Spleen (tissue), 11 donors: ENCODE results near the gene MXRA7. TPM values are rescaled to one million over a fixed set of nuclear protein-coding genes. Genes with fewer than 3 reads are reported as not detected.

Experiments used
- DNase-seq: peaks from one replicate; pipeline ENCODE4 v3.0.0-alpha.2; 2020
- H3K27ac ChIP-seq, 8 donors: fragments of 200-600 bp; sonication (generic) in 7 of 8; 1 replicate in 4 of 8; 2 replicates in 4 of 8; pipeline versions ENCODE4 v1.5.0 to v1.8.0; 2016 to 2021; ENCODE audit warnings: inconsistent platforms in 4 of 8, mild to moderate bottlenecking in 4 of 8, moderate library complexity in 1 of 8
- H3K27me3 ChIP-seq, 7 donors: fragments of 200-600 bp; sonication (generic) in 6 of 7; replicated peaks in 1 of 7; 1 replicate in 4 of 7; 2 replicates in 3 of 7; pipeline versions ENCODE4 v1.5.0 to v1.8.0; 2016 to 2021; ENCODE audit warnings: inconsistent platforms in 3 of 7, mild to moderate bottlenecking in 1 of 7
- H3K36me3 ChIP-seq, 6 donors: fragments of 200-600 bp; sonication (generic) in 5 of 6; 1 replicate in 4 of 6; 2 replicates in 2 of 6; pipeline versions ENCODE4 v1.5.0 to v1.8.0; 2016 to 2021; ENCODE audit warnings: inconsistent platforms in 2 of 6
- H3K4me1 ChIP-seq, 6 donors: fragments of 200-600 bp; sonication (generic) in 5 of 6; 1 replicate in 3 of 6; 2 replicates in 3 of 6; pipeline versions ENCODE4 v1.5.0 to v1.8.0; 2016 to 2021; ENCODE audit warnings: inconsistent platforms in 3 of 6
- H3K4me3 ChIP-seq, 8 donors: fragments of 200-600 bp; sonication (generic) in 7 of 8; 1 replicate in 4 of 8; 2 replicates in 4 of 8; pipeline versions ENCODE4 v1.5.0 to v1.8.0; 2016 to 2021; ENCODE audit warnings: inconsistent platforms in 4 of 8, mild to moderate bottlenecking in 4 of 8, moderate library complexity in 2 of 8
- H3K9me3 ChIP-seq, 8 donors: fragments of 200-600 bp; sonication (generic) in 7 of 8; 1 replicate in 4 of 8; 2 replicates in 4 of 8; pipeline versions ENCODE4 v1.5.0 to v1.8.0; 2016 to 2021; ENCODE audit warnings: inconsistent platforms in 4 of 8
- POLR2A ChIP-seq, 3 donors: fragments of 450-650 bp; IDR thresholded peaks; one replicate each; pipeline ENCODE4 v1.5.1; 2017; ENCODE audit warnings: antibody characterized with exemption in 3 of 3, mild to moderate bottlenecking in 1 of 3
- POLR2AphosphoS5 ChIP-seq, 3 donors: sonication (generic); formaldehyde crosslinking; IDR thresholded peaks; one replicate each; pipeline ENCODE4 v1.5.1; 2017; ENCODE audit warnings: antibody characterized with exemption in 3 of 3
- WGBS, 5 donors: extraction: QIAGEN DNeasy Blood & Tissue Kit in 3 of 5; methylation state at CpG; one replicate each; pipeline versions ENCODE4 v1.1.5 to v1.1.7; 2013 to 2018; 5-methylcytosine and 5-hydroxymethylcytosine counted together
- intact Hi-C: fragments of 100-400 bp; cut with DNase I; formaldehyde crosslinking; loops from one replicate; pipeline ENCODE4 v1.15.0; 2023; ENCODE audit warnings: low total_unique reads
- polyA plus RNA-seq, 3 donors: library from polyadenylated mRNA; stranded (reverse); fragments of 200-250 nt; gene quantifications; one replicate each; pipeline ENCODE4 v1.2.1, GENCODE V29; 2013
- total RNA-seq, 7 donors: library from RNA; depleted of rRNA in 3 of 7; stranded (reverse); fragments of >200 nt in 3 of 7; fragmentation: NEBNext Ultra II Directional in 4 of 7; extraction: Animal tissue kit (Norgen Biotek cat#: 25700) in 4 of 7; gene quantifications; one replicate each; pipeline versions ENCODE4 v1.1.0 to v1.2.1, GENCODE V29; 2016 to 2021
- TF ChIP-seq, protein P1 (sequence below), 11 experiments: fragments of 200-600 bp in 7 of 11; fragments of 450-650 bp in 4 of 11; sonication (generic) in 4 of 11; IDR thresholded peaks in 8 of 11; conservative IDR thresholded peaks in 3 of 11; 1 replicate in 7 of 11; 2 replicates in 4 of 11; pipeline versions ENCODE4 v1.4.0 to v1.8.0; 2016 to 2021; ENCODE audit warnings: antibody characterized with exemption in 11 of 11, inconsistent platforms in 4 of 11, mild to moderate bottlenecking in 1 of 11
- donor health status: healthy with polysubstance abuse.
- donor health status: DM: no; HTN: no; CAD: no; lungs with moderate emphysema.
- donor health status: DM: no; HTN: no; CAD: no.
- donor health status: Bipolar disorder and iron deficiency.
- donor health status: healthy.
- donor health status: DM: no; HTN: no; CAD: no.
- donor health status: DM: yes; HTN: yes; CAD: no.

The MXRA7 gene
- total and polyA plus RNA-seq, 10 donors = 37.8 to 172 (median 117) TPM

DNA sequence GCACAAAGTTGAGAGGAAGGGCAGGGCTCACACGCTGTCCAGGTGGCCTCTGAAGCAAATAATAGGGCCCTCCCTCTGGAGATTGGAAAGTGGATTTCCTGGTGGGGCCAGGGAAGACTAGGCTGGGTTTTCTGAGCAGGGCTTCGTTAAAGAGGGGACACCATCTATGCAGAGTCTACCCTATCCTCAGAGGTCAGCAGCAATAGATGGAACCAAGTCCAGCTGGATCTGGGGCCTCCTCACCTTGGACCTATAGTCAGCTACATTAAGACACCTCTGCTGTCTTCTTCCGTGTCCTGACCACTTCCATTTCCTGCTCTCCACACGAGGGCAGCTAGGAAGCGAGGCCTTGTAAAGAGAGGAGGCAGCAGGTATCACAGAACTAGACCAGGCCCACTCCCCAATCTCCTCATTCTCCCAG is 52.5 kb downstream of the MXRA7 start:
- DNase-seq = no peak
- peaks cover 0 to 9% (median 0%) of the 10 kb centered on the region in 7 donors for H3K27me3 ChIP-seq
- H3K27ac ChIP-seq = peak overlapping the region in 2 of 8 donors; percentile 13 to 45
- H3K4me3 ChIP-seq = no peak overlapping the region
- WGBS, 5 donors = 42 to 64% (median 49%) methylated on average over 4 to 5 of the region's 5 CpGs
- no peaks in the 10 kb centered on the region for H3K36me3 ChIP-seq
- no peaks in the 10 kb centered on the region for H3K9me3 ChIP-seq
- H3K4me1 ChIP-seq = peaks cover 4 to 37% (median 28%) of the 10 kb centered on the region in 6 donors
- TF ChIP-seq, protein P1, sequence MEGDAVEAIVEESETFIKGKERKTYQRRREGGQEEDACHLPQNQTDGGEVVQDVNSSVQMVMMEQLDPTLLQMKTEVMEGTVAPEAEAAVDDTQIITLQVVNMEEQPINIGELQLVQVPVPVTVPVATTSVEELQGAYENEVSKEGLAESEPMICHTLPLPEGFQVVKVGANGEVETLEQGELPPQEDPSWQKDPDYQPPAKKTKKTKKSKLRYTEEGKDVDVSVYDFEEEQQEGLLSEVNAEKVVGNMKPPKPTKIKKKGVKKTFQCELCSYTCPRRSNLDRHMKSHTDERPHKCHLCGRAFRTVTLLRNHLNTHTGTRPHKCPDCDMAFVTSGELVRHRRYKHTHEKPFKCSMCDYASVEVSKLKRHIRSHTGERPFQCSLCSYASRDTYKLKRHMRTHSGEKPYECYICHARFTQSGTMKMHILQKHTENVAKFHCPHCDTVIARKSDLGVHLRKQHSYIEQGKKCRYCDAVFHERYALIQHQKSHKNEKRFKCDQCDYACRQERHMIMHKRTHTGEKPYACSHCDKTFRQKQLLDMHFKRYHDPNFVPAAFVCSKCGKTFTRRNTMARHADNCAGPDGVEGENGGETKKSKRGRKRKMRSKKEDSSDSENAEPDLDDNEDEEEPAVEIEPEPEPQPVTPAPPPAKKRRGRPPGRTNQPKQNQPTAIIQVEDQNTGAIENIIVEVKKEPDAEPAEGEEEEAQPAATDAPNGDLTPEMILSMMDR (IDR thresholded peaks at IDR 0.05 in 8 of 11, conservative IDR thresholded peaks at IDR 0.05 in 3 of 11) = no peak
- TF ChIP-seq POLR2AphosphoS5 (IDR thresholded peaks at IDR 0.05) = no peak
- TF ChIP-seq POLR2A (IDR thresholded peaks at IDR 0.05) = no peak
- intact Hi-C loops = no loop called here

DNA sequence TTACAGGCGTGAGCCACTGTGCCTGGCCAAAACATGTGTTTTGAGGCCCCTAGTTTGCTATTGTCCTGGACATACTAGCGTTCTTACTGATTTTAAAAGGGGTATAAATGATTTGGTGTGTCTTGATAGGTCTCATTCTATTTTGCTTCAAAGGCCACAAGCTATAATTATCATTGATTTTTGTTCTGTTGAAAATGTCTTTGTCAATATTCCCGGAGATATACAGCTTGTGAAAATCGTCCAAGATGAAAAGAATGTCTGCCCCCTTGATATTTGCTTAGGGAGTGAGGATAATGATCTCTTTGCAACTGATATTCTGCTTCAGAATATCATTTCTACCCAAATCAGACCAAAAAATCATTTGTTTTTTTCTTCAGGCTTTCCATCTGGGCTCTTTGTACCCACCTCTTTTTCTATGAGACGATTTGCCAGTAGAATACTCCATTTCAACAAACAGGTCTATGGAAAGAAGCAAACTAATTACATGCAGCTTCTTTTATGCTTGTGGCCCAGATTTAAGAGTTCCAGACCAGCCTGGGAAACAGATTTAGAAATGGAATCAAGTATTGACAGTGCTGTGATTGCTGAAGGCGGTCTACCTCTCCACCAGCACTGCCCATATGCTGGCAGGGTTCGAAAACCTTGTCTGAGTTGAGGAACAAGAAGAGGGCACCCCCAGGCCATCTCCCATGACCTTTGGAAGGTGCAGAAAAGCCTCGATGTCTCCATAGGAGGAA is 53.1 kb downstream of the MXRA7 start:
- H3K4me3 ChIP-seq = no peak overlapping the region
- WGBS, 5 donors = 85 to 89% (median 87%) methylated on average over 8 of the region's 8 CpGs
- no peak for DNase-seq
- H3K27me3 ChIP-seq = peaks cover 0 to 8% (median 0%) of the 10 kb centered on the region in 7 donors
- intact Hi-C loops = no loop called here
- H3K4me1 ChIP-seq = peaks cover 4 to 37% (median 28%) of the 10 kb centered on the region in 6 donors
- H3K9me3 ChIP-seq = no peaks in the 10 kb centered on the region
- TF ChIP-seq, protein P1 (IDR thresholded peaks at IDR 0.05 in 8 of 11, conservative IDR thresholded peaks at IDR 0.05 in 3 of 11) = no peak
- TF ChIP-seq POLR2AphosphoS5 (IDR thresholded peaks at IDR 0.05) = no peak
- no peak for TF ChIP-seq POLR2A (IDR thresholded peaks at IDR 0.05)
- no peaks in the 10 kb centered on the region for H3K36me3 ChIP-seq
- H3K27ac ChIP-seq = peak overlapping the region in 2 of 8 donors; percentile 13 to 45

DNA sequence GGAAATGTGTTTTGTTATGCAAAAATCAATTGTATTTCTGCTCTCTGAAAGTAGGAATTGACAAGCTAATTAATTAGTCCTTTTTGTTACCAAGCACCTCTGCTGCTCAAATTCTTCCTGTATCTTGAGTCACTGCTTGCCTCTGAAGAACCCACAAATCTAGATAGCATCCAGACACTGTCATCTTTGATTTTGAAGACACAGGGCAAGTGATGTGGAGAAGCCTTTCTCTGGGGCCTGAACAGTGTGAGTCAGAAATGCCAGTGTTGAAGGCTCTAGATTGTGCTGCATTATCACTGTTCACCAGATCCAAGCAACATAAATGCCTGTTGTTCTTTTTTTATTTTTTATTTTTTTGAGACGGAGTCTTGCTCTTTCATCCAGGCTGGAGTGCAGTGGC is 56.4 kb downstream of the MXRA7 start:
- H3K4me1 ChIP-seq = peaks cover 0 to 18% (median 12%) of the 10 kb centered on the region in 6 donors
- WGBS, 5 donors = 86 to 100% (median 94%) methylated on average over 1 of the region's 1 CpG

DNA sequence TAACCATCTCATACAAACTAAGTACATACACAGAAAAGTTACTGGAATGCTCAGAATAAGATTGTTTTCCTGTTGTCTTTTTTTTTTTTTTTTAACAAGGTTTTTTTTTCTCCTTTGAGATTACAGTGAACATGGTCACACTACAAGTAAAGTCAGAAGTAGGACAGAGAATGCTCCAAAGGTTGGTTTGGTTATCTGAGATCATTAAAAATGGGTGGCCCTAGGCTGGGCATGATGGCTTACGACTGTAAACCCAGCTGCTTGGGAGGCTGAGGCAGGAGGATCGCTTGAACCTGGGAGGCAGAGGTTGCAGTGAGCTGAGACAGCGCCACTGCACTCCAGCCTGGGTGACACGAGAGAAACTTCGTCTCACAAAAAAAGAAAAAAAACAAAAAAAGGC is 60.3 kb downstream of the MXRA7 start:
- WGBS, 5 donors = 91 to 95% (median 93%) methylated on average over 5 of the region's 5 CpGs
- Histone ChIP-seq H3K4me1 (no peaks in the 10 kb centered on the region), H3K27me3 (peaks cover 0 to 12% (median 0%) of the 10 kb centered on the region in 7 donors), H3K27ac (no peak overlapping the region), H3K9me3 (peaks cover 0 to 23% (median 19%) of the 10 kb centered on the region in 8 donors), H3K36me3 (no peaks in the 10 kb centered on the region), H3K4me3 (no peak overlapping the region)
- intact Hi-C loops = no loop called here
- DNase-seq = no peak
- TF ChIP-seq POLR2AphosphoS5 (IDR thresholded peaks at IDR 0.05) (no peak), POLR2A (IDR thresholded peaks at IDR 0.05) (no peak)
- TF ChIP-seq, protein P1 (IDR thresholded peaks at IDR 0.05 in 8 of 11, conservative IDR thresholded peaks at IDR 0.05 in 3 of 11) = no peak

More for the DNA sequence above, 56.4 kb downstream of the MXRA7 start:
- H3K9me3 ChIP-seq = no peaks in the 10 kb centered on the region
- no peak overlapping the region for H3K27ac ChIP-seq
- no peak overlapping the region for H3K4me3 ChIP-seq
- intact Hi-C loops = no loop called here
- TF ChIP-seq, protein P1 (IDR thresholded peaks at IDR 0.05 in 8 of 11, conservative IDR thresholded peaks at IDR 0.05 in 3 of 11) = no peak
- TF ChIP-seq POLR2AphosphoS5 (IDR thresholded peaks at IDR 0.05) (no peak), POLR2A (IDR thresholded peaks at IDR 0.05) (no peak)
- H3K36me3 ChIP-seq = no peaks in the 10 kb centered on the region
- no peaks in the 10 kb centered on the region for H3K27me3 ChIP-seq
- no peak for DNase-seq
